ENCODE results near the gene PCYT1B.
A peak's percentile ranks its signal among the peaks of the same experiment; 100 is the strongest.

Gene PCYT1B

DNA sequence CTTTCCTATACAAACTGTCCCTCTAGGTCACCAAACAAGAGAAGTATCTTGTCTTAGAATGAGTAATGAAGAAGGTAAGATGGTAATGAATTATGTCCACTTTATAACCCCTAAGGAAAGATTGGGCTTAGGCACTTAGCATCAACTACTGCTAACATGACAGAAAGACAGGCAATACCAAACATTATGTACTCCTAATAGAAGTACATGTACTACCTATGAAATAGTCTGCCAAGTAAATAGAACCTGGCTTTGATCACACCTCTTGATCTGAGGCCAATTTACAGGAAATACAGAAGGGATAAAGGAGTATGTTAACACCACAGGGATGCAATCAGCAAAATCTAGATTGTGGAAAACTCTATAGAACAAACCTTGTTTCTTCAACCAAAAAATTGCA is 14.1 kb upstream of the PCYT1B start:
- Histone ChIP-seq H3K27me3 (ENCODE audit: control insufficient read depth in 3 of 3, insufficient read depth in 3 of 3, low read depth in 1 of 3, low read length in 3 of 3) (no peaks in the 10 kb centered on the region), H3K18ac (ENCODE audit: low read length) (no peak overlapping the region), H2BK12ac (ENCODE audit: low read length) (no peak overlapping the region), H3K36me3 (replicated peaks in 1 of 2; ENCODE audit: control insufficient read depth in 2 of 2, insufficient read depth in 2 of 2, low read length in 2 of 2) (no peaks in the 10 kb centered on the region), H3K23ac (ENCODE audit: low read depth, low read length, poor library complexity) (no peak overlapping the region), H3K9ac (ENCODE audit: low read depth, low read length, poor library complexity) (no peak overlapping the region), H4K8ac (ENCODE audit: low read depth, low read length) (no peak overlapping the region), H3K4ac (ENCODE audit: low read length) (no peak overlapping the region), H3K79me1 (ENCODE audit: low read depth, low read length) (no peaks in the 10 kb centered on the region), H3K4me2 (ENCODE audit: insufficient read depth, low read length, poor library complexity, severe bottlenecking) (no peak overlapping the region), H3K9me3 (replicated peaks in 1 of 2; ENCODE audit: control insufficient read depth in 2 of 2, insufficient read depth in 1 of 2, low read depth in 1 of 2, low read length in 2 of 2) (no peaks in the 10 kb centered on the region), H4K91ac (ENCODE audit: low read depth, low read length, poor library complexity) (no peak overlapping the region), H3K14ac (ENCODE audit: low read length) (no peak overlapping the region), H3K4me1 (ENCODE audit: control insufficient read depth in 2 of 2, insufficient read depth in 1 of 2, low read depth in 1 of 2, low read length in 2 of 2) (peaks cover 2% of the 10 kb centered on the region in 2 donors), H2BK120ac (ENCODE audit: low read depth, low read length) (no peak overlapping the region), H2BK15ac (ENCODE audit: low read length) (no peak overlapping the region), H2BK5ac (ENCODE audit: low read length) (no peak overlapping the region), H2AK5ac (ENCODE audit: low read depth, low read length) (no peak overlapping the region), H3K4me3 (ENCODE audit: low read length in 2 of 2) (no peak overlapping the region), H2AFZ (ENCODE audit: low read length) (no peak overlapping the region), H3K27ac (replicated peaks; ENCODE audit: low read length) (no peak overlapping the region)
- DNase-seq (ENCODE audit: low spot score) = no peak

DNA sequence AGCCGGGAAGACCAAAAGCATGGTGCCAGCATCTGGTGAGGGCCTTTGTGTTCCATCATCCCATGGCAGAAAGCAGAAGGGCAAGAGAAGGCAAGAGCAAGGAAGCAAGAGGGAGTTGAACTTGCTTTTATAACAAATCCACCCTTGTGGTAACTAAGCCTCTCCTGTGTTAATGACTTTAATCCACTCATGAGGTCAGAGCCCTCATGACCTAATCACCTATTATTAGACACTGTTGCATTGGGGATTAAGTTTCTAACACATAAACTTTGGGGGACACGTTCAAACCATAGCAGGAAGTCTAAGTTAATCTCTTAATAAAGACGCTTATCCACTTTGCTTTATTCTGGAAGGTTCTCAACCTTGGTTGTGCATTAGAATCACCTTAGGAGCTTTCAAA is 12.5 kb upstream of the PCYT1B start:
- no peak overlapping the region for H2BK15ac ChIP-seq (ENCODE audit: low read length)
- H4K91ac ChIP-seq (ENCODE audit: low read depth, low read length, poor library complexity) = no peak overlapping the region
- no peaks in the 10 kb centered on the region for H3K79me1 ChIP-seq (ENCODE audit: low read depth, low read length)
- no peak overlapping the region for H3K14ac ChIP-seq (ENCODE audit: low read length)
- no peak overlapping the region for H4K8ac ChIP-seq (ENCODE audit: low read depth, low read length)
- H3K4me3 ChIP-seq (ENCODE audit: low read length in 2 of 2) = no peak overlapping the region
- no peak for DNase-seq (ENCODE audit: low spot score)
- peaks cover 2% of the 10 kb centered on the region in 2 donors for H3K4me1 ChIP-seq (ENCODE audit: control insufficient read depth in 2 of 2, insufficient read depth in 1 of 2, low read depth in 1 of 2, low read length in 2 of 2)
- no peak overlapping the region for H2AK5ac ChIP-seq (ENCODE audit: low read depth, low read length)
- no peak overlapping the region for H2BK5ac ChIP-seq (ENCODE audit: low read length)
- H3K9me3 ChIP-seq (replicated peaks in 1 of 2; ENCODE audit: control insufficient read depth in 2 of 2, insufficient read depth in 1 of 2, low read depth in 1 of 2, low read length in 2 of 2) = no peaks in the 10 kb centered on the region
- no peaks in the 10 kb centered on the region for H3K27me3 ChIP-seq (ENCODE audit: control insufficient read depth in 3 of 3, insufficient read depth in 3 of 3, low read depth in 1 of 3, low read length in 3 of 3)
- no peak overlapping the region for H2BK120ac ChIP-seq (ENCODE audit: low read depth, low read length)
- no peak overlapping the region for H3K4me2 ChIP-seq (ENCODE audit: insufficient read depth, low read length, poor library complexity, severe bottlenecking)
- H3K27ac ChIP-seq (replicated peaks; ENCODE audit: low read length) = no peak overlapping the region
- H2BK12ac ChIP-seq (ENCODE audit: low read length) = no peak overlapping the region
- WGBS, 2 donors (ENCODE audit: extremely low coverage in 2 of 2, insufficient read length in 2 of 2, insufficient replicate concordance in 1 of 2) = no CpG with 5 or more reads among the region's 3 CpGs
- H3K36me3 ChIP-seq (replicated peaks in 1 of 2; ENCODE audit: control insufficient read depth in 2 of 2, insufficient read depth in 2 of 2, low read length in 2 of 2) = no peaks in the 10 kb centered on the region
- H3K4ac ChIP-seq (ENCODE audit: low read length) = no peak overlapping the region
- no peak overlapping the region for H3K9ac ChIP-seq (ENCODE audit: low read depth, low read length, poor library complexity)
- no peak overlapping the region for H3K23ac ChIP-seq (ENCODE audit: low read depth, low read length, poor library complexity)
- no peak overlapping the region for H2AFZ ChIP-seq (ENCODE audit: low read length)
- H3K18ac ChIP-seq (ENCODE audit: low read length) = no peak overlapping the region

- DNase-seq (ENCODE audit: low spot score) = no peak
- no peak overlapping the region for H2AK5ac ChIP-seq (ENCODE audit: low read depth, low read length)
- WGBS, 2 donors (ENCODE audit: extremely low coverage in 2 of 2, insufficient read length in 2 of 2, insufficient replicate concordance in 1 of 2) = no CpG with 5 or more reads among the region's 1 CpG
- H4K91ac ChIP-seq (ENCODE audit: low read depth, low read length, poor library complexity) = no peak overlapping the region
- no peaks in the 10 kb centered on the region for H3K9me3 ChIP-seq (replicated peaks in 1 of 2; ENCODE audit: control insufficient read depth in 2 of 2, insufficient read depth in 1 of 2, low read depth in 1 of 2, low read length in 2 of 2)
- H3K9ac ChIP-seq (ENCODE audit: low read depth, low read length, poor library complexity) = no peak overlapping the region
- H2AFZ ChIP-seq (ENCODE audit: low read length) = no peak overlapping the region
- no peak overlapping the region for H2BK5ac ChIP-seq (ENCODE audit: low read length)
- H4K8ac ChIP-seq (ENCODE audit: low read depth, low read length) = no peak overlapping the region
- H2BK12ac ChIP-seq (ENCODE audit: low read length) = no peak overlapping the region
- no peak overlapping the region for H3K4ac ChIP-seq (ENCODE audit: low read length)
- peaks cover 2% of the 10 kb centered on the region in 2 donors for H3K4me1 ChIP-seq (ENCODE audit: control insufficient read depth in 2 of 2, insufficient read depth in 1 of 2, low read depth in 1 of 2, low read length in 2 of 2)
- H2BK120ac ChIP-seq (ENCODE audit: low read depth, low read length) = no peak overlapping the region
- H3K27ac ChIP-seq (replicated peaks; ENCODE audit: low read length) = no peak overlapping the region
- H3K23ac ChIP-seq (ENCODE audit: low read depth, low read length, poor library complexity) = no peak overlapping the region
- no peaks in the 10 kb centered on the region for H3K27me3 ChIP-seq (ENCODE audit: control insufficient read depth in 3 of 3, insufficient read depth in 3 of 3, low read depth in 1 of 3, low read length in 3 of 3)
- no peaks in the 10 kb centered on the region for H3K36me3 ChIP-seq (replicated peaks in 1 of 2; ENCODE audit: control insufficient read depth in 2 of 2, insufficient read depth in 2 of 2, low read length in 2 of 2)
- no peak overlapping the region for H3K18ac ChIP-seq (ENCODE audit: low read length)
- H3K4me3 ChIP-seq (ENCODE audit: low read length in 2 of 2) = no peak overlapping the region
- H3K14ac ChIP-seq (ENCODE audit: low read length) = no peak overlapping the region
- H3K4me2 ChIP-seq (ENCODE audit: insufficient read depth, low read length, poor library complexity, severe bottlenecking) = no peak overlapping the region
- H3K79me1 ChIP-seq (ENCODE audit: low read depth, low read length) = no peaks in the 10 kb centered on the region
- no peak overlapping the region for H2BK15ac ChIP-seq (ENCODE audit: low read length)
These were observed 12.0 kb upstream of the PCYT1B start for GRCh38 chrX:24659106-24659505.

GRCh38 chrX:24658421-24658820 is 11.3 kb upstream of the PCYT1B start:
- Histone ChIP-seq H4K8ac (ENCODE audit: low read depth, low read length) (no peak overlapping the region), H3K4me3 (ENCODE audit: low read length in 2 of 2) (no peak overlapping the region), H2AK5ac (ENCODE audit: low read depth, low read length) (no peak overlapping the region), H3K4me2 (ENCODE audit: insufficient read depth, low read length, poor library complexity, severe bottlenecking) (no peak overlapping the region), H3K79me1 (ENCODE audit: low read depth, low read length) (no peaks in the 10 kb centered on the region), H3K36me3 (replicated peaks in 1 of 2; ENCODE audit: control insufficient read depth in 2 of 2, insufficient read depth in 2 of 2, low read length in 2 of 2) (no peaks in the 10 kb centered on the region), H2BK12ac (ENCODE audit: low read length) (no peak overlapping the region), H3K14ac (ENCODE audit: low read length) (no peak overlapping the region), H3K4ac (ENCODE audit: low read length) (no peak overlapping the region), H4K91ac (ENCODE audit: low read depth, low read length, poor library complexity) (no peak overlapping the region), H3K27me3 (ENCODE audit: control insufficient read depth in 3 of 3, insufficient read depth in 3 of 3, low read depth in 1 of 3, low read length in 3 of 3) (no peaks in the 10 kb centered on the region), H2BK5ac (ENCODE audit: low read length) (no peak overlapping the region), H3K23ac (ENCODE audit: low read depth, low read length, poor library complexity) (no peak overlapping the region), H3K4me1 (ENCODE audit: control insufficient read depth in 2 of 2, insufficient read depth in 1 of 2, low read depth in 1 of 2, low read length in 2 of 2) (peaks cover 2% of the 10 kb centered on the region in 2 donors), H2AFZ (ENCODE audit: low read length) (peak overlapping the region; percentile 54), H3K18ac (ENCODE audit: low read length) (no peak overlapping the region), H3K9ac (ENCODE audit: low read depth, low read length, poor library complexity) (no peak overlapping the region), H3K27ac (replicated peaks; ENCODE audit: low read length) (no peak overlapping the region), H2BK120ac (ENCODE audit: low read depth, low read length) (no peak overlapping the region), H3K9me3 (replicated peaks in 1 of 2; ENCODE audit: control insufficient read depth in 2 of 2, insufficient read depth in 1 of 2, low read depth in 1 of 2, low read length in 2 of 2) (no peaks in the 10 kb centered on the region), H2BK15ac (ENCODE audit: low read length) (no peak overlapping the region)
- no peak for DNase-seq (ENCODE audit: low spot score)
